Prostate gland (tissue), 2 donors: Measurements from ENCODE around the gene GM2A.

Experiments
- POLR2A ChIP-seq: fragments of 450-650 bp; IDR thresholded peaks from one replicate; pipeline ENCODE4 v1.6.1; 2016; ENCODE audit warnings: antibody characterized with exemption, mild to moderate bottlenecking
- TF ChIP-seq, protein P1 (sequence below), 4 experiments: fragments of 200-600 bp in 2 of 4; fragments of 450-650 bp in 2 of 4; sonication (generic) in 2 of 4; IDR thresholded peaks; 1 replicate in 3 of 4; 2 replicates in 1 of 4; pipeline ENCODE4 v1.5.1; 2016 to 2019; ENCODE audit warnings: antibody characterized with exemption in 4 of 4, mild to moderate bottlenecking in 2 of 4, moderate library complexity in 2 of 4

DNA sequence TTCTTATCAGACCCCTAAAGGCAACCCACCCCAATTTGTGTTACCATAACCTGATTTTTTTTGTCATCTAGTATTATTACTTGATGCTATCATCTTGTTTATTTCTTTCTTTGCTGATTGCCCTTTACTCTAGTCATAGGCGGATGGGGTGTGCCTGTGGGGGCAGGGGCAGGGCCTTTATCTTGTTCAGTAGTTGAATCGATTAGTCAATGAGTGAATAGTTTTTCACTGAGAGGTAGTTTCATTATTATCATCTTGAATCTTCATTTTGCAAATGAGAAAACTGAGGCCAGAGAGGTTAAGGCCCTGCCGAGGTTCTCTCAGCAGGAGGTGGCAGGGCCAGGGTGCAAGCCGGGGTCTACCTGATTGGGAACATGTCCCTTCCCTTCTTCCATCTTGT lies 9.4 kb upstream of the GM2A start:
- no peak for TF ChIP-seq POLR2A
- TF ChIP-seq, protein P1, sequence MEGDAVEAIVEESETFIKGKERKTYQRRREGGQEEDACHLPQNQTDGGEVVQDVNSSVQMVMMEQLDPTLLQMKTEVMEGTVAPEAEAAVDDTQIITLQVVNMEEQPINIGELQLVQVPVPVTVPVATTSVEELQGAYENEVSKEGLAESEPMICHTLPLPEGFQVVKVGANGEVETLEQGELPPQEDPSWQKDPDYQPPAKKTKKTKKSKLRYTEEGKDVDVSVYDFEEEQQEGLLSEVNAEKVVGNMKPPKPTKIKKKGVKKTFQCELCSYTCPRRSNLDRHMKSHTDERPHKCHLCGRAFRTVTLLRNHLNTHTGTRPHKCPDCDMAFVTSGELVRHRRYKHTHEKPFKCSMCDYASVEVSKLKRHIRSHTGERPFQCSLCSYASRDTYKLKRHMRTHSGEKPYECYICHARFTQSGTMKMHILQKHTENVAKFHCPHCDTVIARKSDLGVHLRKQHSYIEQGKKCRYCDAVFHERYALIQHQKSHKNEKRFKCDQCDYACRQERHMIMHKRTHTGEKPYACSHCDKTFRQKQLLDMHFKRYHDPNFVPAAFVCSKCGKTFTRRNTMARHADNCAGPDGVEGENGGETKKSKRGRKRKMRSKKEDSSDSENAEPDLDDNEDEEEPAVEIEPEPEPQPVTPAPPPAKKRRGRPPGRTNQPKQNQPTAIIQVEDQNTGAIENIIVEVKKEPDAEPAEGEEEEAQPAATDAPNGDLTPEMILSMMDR (IDR thresholded peaks at IDR 0.05), result no peak
